Measurements from ENCODE around the gene SNPH.
A peak's percentile ranks its signal among the peaks of the same experiment; 100 is the strongest.
"Not testable (repeated sequence)": the region's sequence is repeated elsewhere in the genome, so short reads cannot be mapped to it uniquely, and the experiment has no call there.

The SNPH gene, protein sequence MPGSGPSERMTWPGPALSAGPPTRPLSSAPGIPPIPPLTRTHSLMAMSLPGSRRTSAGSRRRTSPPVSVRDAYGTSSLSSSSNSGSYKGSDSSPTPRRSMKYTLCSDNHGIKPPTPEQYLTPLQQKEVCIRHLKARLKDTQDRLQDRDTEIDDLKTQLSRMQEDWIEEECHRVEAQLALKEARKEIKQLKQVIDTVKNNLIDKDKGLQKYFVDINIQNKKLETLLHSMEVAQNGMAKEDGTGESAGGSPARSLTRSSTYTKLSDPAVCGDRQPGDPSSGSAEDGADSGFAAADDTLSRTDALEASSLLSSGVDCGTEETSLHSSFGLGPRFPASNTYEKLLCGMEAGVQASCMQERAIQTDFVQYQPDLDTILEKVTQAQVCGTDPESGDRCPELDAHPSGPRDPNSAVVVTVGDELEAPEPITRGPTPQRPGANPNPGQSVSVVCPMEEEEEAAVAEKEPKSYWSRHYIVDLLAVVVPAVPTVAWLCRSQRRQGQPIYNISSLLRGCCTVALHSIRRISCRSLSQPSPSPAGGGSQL

DNA sequence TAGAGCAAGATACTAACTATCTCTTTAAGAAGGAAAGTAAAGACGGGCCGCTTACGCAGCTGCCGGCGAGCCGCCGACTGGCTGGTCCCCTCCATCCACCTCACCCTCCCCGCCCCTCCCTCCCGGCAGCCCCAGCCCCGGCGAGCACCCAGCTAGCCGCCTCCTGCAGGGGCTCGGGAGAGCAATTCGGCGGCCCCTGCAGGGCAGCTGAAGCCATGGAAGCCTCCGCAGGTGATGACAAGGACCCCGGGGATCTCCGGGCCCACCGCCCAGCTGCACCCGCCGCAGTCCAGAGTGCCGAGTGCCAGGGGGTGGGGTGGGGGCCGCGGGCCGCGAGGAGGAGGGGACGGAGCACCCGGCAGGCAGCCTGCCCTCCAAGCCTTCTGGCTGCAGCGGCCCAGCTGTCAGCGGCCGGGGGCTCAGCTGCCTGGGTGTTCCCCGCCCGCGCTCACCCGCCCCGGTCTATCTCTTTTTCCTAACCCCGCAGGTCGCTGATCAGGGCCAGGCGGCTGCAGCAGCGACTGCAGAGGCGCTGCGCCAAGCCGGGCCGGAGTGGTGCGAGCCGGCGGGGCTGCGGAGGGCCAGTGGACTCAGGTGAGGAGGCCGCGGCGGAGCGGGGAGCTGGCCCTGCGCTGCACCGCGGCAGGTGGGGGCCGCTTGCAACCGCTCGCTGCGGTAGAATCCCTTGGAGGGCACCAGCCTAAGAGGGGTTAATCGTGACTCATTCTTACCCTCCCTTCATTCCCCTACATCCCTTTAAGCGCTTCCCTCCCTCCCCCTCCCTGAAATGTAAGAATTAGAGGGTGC, at the start of gene SNPH:
TSS of gene SNPH (plus strand) at position 128 of the 807 bp plus-strand sequence. CDS start 29,946 bp downstream, outside the sequence.
- peak; percentile 86 for DNase-seq (ENCODE audit: low spot score)

DNA sequence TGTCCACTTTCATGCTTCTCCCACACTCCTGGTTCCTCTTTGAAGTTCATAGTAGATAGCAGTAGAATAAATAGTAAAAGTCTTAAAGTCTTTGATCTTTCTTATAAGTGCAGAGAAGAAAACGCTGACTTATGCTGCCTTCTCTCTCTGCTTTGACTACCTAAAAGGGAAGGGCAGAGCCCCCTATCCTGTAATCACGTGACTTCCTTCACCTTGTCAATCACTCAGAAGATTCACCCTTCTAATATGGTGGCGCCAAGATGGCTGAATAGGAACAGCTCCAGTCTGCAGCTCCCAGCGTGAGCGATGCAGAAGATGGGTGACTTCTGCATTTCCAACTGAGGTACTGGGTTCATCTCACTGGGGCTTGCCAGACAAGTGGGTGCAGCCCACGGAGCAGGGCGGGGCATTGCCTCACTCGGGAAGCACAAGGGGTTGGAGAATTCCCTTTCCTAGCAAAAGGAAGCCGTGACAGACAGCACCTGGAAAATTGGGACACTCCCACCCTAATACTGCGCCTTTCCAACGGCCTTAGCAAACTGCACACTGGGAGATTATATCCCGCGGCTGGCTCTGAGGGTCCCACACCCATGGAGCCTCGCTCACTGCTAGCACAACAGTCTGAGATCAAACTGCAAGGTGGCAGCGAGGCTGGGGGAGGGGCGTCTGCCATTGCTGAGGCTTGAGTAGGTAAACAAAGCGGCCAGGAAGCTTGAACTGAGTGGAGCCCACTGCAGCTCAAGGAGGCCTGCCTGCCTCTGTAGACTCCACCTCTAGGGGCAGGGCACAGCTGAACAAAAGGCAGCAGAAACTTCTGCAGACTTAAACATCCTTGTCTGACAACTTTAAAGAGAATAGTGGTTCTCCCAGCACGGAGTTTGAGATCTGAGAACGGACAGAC, 49.3 kb upstream of the SNPH start:
- DNase-seq (ENCODE audit: low spot score): not testable (repeated sequence)

DNA sequence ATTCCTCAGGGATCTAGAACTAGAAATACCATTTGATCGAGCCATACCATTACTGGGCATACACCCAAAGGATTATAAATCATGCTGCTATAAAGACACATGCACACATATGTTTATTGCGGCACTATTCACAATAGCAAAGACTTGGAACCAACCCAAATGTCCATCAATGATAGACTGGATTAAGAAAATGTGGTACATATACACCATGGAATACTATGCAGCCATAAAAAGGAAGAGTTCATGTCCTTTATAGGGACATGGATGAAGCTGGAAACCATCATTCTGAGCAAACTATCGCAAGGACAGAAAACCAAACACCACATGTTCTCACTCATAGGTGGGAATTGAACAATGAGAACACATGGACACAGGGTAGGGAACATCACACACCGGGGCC, 43.3 kb upstream of the SNPH start:
- not testable (repeated sequence) for DNase-seq (ENCODE audit: low spot score)

DNA sequence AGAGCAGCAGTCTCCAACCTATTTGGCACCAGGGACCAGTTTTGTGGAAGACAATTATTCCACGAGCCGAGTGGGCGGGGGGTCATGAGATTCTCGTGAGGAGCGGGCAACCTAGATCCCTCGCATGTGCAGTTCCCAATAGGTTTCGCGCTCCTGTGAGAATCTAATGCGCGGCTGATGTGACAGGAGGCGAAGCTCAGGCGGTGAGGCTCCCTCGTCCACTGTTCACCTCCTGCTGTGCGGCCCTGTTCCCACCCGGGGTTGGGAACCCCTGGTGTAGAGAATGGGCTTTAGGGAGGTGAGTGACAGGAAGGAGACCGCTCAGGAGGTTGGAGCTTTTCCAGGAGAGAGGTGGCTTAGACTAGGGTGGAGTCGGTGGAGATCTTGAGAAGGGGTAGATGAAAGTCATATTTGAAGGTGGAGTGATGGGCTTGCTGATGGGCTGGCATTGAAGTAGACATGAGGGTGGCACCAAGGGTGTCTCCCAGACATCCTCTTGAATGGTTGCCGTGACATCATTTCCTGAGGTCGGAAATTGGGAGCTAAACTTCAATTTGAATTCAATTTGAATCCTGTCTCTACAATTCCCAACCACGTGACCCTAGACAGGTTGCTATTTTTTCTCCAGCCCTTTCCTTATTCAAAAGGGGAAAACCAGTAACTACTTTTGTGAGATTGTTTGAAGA, 41.7 kb upstream of the SNPH start:
- no peak for DNase-seq (ENCODE audit: low spot score)

DNA sequence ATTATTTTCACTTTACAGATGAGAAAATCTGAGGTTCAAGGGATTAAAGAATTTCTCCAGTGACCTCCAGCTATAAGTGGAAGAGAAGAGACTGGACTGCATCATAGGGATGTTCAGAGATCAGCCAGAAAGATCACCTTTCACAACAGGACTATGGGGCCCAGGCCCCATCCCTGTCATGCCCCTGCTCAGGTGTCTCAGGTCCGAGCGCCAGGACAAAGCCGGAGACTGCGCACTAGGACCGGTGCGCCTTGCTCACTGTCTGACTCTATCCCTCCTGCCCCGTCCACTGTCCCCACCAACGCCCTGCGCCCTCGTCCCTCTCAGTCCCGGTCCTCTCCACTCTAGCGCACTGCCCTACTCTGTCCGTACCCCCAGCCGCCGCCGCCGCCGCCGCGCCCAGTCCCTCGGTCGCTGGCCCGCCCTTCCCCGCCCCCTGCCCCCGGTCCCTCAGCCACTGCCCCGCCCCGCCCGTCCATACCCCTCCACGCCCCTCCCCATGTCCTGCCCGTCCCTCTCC, 40.8 kb upstream of the SNPH start:
- no peak for DNase-seq (ENCODE audit: low spot score)

DNA sequence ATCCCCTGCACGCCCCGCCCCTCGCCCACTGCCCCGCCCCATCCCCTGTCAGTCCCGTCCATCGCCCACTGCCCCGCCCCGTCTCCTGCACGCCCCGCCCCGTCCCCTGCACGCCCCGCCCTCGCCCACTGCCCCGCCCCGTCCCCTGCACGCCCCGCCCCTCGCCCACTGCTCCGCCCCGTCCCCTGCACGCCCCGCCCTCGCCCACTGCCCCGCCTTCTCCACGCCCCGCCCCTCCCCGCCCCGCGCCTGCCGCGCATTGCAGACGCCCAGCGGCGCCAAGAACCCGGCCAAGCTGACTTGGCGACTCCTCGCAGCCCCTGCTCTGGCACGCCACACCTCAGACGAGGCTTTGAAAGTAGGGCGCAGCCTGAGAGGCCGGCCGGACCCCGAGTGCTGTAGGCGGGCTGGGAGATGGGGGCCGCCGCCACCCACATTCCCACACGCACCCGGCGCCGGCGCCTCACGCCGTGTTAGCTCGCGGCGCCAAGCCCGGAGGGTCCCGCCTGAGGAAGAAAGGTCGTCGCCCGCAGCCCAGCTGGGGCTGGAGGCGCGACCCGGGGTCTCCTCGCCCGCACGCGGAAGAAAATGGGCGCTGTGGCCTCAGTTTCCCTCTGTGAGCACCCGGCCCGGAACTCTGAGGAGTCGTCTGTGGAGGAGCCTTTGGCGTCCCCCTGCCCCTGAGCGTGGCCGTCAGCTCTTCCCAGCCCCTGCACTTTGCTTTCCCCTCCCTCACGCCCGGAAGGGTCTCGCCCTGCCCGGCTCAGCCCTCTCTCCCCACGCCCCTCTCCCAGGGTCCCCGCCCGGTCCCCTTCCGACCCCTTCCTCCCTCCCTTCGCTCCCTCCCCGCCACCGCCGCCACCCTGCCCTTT, 40.1 kb upstream of the SNPH start, which contains the start of gene RAD21L1:
TSS of gene RAD21L1 (plus strand) at position 262 of the 872 bp plus-strand sequence. CDS start 2,410 bp downstream, outside the sequence.
- DNase-seq (ENCODE audit: low spot score): peak; percentile 24

DNA sequence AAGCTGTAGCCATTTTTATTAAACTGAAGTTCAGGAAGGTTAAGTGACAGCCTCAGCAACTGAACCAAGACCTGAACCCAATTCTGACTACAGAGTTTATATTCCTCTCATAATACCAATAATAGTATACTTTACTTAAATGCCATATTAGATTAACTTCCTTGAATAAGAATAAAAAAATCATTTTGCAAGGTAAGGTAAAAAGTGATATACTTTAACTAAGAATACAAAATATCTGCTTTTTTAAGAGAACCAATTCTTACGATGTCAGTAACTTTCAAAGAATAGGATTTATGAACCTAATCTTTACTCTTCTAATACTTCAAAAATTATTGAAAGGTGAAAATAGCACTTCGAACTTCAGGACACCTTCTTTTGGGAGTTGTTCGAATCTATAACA, 36.6 kb upstream of the SNPH start:
- no peak for DNase-seq (ENCODE audit: low spot score)

DNA sequence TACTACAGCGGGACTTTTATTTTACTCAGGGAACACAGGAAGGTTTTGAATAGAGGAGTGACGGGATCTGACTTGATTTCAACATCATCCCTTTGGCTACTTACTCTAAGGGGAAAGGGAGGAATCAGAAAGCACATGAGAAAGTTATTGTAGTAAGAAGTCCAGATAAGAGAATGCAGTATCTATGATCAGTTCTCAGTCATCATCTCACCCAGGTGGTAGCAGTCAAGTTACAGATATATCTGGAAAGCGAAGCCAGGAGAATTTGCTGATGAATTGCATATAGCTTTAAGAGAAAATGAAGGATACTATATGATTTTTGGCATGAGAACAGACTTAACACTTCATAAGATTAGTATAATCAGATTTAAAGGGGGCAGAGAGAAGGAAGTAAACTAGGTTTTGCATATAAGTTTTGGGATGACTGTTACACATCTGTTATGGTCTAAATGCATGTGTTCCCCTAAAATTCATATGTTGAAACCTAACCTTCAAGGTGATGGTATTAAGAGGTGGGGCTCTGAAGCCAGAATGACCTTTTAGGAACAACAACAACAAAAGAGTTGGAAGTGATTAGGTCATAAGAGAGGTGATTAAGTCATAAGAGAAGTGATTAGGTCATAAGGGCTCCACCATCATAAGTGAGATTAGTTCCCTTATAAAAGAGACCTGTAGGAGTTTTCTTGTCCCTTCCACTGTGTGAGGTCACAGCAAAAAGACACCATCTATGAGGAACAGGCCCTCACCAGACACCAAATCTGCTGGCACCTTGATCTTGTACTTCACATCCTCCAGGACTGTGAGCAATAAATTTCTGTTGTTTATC, 33.6 kb upstream of the SNPH start:
- DNase-seq (ENCODE audit: low spot score): no peak

DNA sequence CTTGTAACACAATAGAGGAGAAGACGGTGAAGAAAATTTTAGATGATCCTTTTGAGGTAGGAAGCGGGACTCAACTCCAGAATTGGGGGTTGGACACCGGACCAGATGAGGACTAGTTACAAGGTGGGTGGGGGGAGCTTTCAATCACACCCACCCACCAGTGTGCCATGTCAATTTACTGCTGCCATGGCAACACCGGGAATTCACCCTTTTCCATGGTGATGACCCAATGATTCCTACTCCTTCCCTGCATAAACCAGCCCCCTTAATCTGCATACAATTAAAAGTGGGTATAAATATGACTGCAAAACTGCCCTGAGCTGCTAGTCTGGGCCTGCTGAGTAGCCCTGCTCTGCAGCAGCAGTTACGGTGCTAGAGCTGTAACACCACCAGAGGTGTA, 25.5 kb upstream of the SNPH start:
- no peak for DNase-seq (ENCODE audit: low spot score)

DNA sequence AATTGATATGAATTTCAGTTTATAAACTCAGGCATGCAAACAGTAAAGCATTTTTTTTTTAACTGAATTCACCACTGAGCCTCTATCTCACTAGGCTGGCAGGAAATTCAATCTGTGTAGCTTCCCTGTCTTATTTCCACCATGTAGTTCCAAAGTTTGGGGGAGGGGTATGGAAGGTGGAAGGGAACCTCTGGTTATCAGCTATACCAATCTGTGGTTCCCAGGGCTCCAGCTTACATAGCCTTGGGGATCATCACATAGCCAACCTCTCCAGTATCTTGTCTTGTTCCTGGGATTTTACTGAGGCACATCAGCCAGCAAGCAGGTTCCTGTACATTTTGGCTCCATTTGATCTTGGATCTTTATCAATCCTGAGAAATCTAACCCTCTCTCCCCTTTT, 24.6 kb upstream of the SNPH start:
- no peak for DNase-seq (ENCODE audit: low spot score)

DNA sequence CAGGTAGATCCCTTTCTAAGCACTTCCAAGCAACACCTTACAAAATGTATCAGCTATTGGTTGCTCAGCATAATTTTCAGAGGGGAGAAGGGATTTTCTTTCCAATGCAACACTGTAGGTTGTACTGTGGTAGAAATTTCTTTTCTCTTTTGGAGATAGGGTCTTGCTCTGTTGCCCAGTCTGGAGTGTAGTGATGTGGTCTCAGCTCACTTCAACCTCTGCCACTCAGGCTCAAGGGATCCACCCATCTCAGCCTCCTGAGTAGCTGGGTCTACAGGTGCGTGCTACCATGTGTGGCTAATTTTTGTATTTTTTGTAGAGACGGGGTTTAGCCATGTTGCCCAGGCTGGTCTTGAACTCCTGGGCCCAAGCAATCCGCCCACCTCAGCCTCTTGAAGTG, 24.0 kb upstream of the SNPH start:
- no peak for DNase-seq (ENCODE audit: low spot score)

DNA sequence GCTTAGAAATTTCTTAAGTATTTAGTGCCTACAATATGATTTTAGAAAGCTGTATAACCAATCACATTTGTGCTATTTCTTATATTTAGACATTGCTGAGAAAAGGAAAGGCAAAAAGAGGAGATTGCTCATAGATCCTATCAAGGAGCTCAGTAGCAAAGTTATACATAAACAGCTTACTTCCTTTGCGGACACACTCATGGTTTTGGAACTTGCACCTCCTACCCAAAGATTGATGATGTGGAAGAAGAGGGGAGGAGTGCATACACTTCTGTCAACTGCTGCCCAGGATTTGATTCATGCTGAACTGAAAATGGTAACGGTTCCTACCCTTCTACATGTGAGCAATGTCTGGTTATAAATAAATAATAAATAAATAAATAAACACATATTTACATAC, 23.6 kb upstream of the SNPH start:
- DNase-seq (ENCODE audit: low spot score): peak; percentile 79

DNA sequence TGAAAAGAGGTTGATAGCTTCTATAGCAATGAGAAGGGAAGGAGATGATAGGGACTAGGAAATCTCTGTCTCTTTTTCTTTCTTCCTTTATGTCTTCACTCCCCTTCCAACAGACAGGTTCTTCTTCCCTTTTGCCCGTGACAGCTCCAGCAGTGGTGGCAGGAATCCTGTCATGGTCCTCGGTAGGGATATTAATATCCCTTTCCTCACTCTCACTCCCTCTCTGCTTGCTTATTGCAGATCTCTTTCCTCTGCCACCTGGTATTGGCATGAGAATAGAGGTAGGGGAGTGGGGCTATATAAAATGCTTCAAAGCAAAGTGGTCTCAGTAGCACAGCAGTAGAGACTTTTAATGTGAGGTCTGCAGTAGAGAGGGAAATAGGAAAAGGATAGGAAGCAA, 20.5 kb upstream of the SNPH start:
- DNase-seq (ENCODE audit: low spot score): no peak

DNA sequence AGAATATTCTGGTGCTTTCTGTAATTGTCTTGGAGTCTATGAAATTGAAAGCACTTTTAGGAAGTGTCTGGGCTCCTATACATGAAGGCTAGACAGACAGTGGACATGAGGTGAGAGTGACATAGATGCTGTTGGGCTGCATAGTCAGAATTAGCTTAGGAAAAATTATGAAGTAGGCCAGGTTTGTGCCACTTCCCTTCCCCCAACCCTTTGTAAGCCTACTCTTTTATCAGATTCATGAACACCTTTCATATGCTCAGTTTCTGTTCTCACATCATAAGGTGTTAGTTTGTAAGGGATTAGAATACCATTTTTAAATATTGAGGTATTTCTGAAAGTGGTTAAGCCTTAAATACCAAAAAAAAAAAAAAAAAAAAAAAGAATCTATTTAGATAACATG, 18.4 kb upstream of the SNPH start:
- DNase-seq (ENCODE audit: low spot score): no peak

DNA sequence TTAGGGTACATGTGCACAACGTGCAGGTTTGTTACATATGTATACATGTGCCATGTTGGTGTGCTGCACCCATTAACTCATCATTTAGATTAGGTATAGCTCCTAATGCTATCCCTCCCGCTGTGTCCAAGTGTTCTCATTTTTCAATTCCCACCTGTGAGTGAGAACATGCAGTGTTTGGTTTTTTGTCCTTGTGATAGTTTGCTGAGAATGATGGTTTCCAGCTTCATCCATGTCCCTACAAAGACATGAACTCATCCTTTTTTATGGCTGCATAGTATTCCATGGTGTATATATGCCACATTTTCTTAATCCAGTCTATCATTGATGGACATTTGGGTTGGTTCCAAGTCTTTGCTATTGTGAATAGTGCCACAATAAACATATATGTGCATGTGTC, 15.8 kb upstream of the SNPH start:
- DNase-seq (ENCODE audit: low spot score): not testable (repeated sequence)

DNA sequence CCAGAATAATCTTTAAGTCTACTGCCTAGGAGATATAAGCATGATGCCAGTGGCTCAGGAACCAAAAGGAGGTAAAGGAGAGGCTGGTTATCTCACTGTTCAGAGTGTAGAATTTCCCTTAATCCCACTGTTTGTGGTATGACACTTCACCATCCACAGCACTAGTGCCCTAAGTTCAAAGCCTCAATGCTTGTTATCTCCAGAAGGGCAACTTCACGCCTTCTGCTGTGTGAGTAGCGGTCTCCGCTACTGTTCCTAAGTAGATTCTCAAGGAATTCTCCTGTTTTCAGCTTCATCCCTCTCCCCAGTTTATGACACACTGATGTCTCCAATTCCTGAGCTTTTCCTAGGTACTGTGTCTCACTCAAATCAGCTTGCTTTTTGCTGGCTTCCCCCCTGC, 13.7 kb upstream of the SNPH start:
- no peak for DNase-seq (ENCODE audit: low spot score)

DNA sequence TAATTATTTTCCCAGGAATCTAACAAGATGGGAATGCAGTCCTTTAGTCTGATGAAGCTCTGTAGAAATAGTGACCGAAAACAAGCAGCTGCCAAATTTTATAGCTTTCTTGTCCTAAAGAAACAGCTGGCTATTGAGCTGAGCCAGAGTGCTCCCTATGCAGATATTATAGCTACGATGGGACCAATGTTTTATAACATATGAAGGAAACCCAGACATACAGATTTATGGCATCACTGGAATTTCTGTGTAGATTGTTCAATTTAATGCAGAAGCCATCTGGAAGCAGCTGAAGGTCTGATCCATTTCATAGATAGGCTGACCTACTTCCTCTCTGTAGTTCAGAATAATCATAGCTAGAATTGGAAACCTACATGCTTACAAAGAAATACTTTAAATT, 11.8 kb upstream of the SNPH start:
- no peak for DNase-seq (ENCODE audit: low spot score)

DNA sequence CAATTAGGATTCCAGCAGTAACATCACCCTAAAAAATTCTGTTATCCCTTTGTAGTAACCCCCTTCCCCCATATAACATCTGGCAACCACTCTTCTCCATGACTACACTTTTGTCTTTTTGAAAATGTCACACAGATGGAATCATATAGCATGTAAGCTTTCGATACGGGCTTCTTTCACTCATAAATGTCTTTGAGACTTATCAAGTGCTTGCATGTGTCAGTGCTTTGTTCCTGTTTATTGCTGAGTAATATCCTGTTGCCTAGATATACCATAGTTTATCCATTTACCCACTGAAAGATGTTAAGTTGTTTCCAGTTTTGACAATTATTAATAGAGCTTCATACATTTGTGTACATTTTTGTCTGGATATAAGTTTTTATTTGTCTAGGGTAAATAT, 10.4 kb upstream of the SNPH start:
- peak; percentile 59 for DNase-seq (ENCODE audit: low spot score)

DNA sequence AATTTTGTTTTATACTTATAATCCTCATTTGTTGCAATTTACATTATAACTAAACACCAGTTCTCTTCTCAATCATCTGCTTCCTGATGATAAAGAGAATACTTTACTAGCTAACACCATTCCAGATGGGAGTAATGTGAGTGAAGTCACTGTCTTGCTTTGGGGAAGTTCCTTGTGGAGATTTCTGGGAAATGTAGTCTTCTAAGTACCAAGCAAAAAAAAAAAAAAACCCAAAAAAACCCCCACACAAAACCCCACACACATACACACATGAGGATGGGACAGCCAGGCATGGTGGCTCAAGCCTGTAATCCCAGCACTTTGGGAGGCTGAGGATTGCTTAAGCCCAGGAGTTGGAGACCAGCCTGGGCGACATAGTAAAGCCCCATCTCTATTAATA, 2.2 kb upstream of the SNPH start:
- peak; percentile 54 for DNase-seq (ENCODE audit: low spot score)

Data from RKO (cell line).